Breast epithelium (tissue), 4 donors: ENCODE measurements around the gene CLSTN3. TPM values are rescaled to one million over a fixed set of nuclear protein-coding genes. Genes with fewer than 3 reads are reported as not detected.
A peak's percentile ranks its signal among the peaks of the same experiment; 100 is the strongest.

Experiments
- DNase-seq, 2 donors: peaks; one replicate each; pipeline ENCODE4 v3.0.0-alpha.2; 2019; ENCODE audit warnings: low spot score in 2 of 2
- H3K27ac ChIP-seq, 2 donors: fragments of 200-600 bp; sonication (generic) in 1 of 2; one replicate each; pipeline ENCODE4 v1.5.1; 2016 to 2019; ENCODE audit warnings: mild to moderate bottlenecking in 1 of 2
- H3K27me3 ChIP-seq, 2 donors: fragments of 200-600 bp; sonication (generic) in 1 of 2; one replicate each; pipeline versions ENCODE4 v1.5.1 to v1.6.0; 2017 to 2019; ENCODE audit warnings: control low read depth in 1 of 2, mild to moderate bottlenecking in 1 of 2
- H3K36me3 ChIP-seq: fragments of 200-600 bp; one replicate; pipeline ENCODE4 v1.5.1; 2019
- H3K4me1 ChIP-seq, 2 donors: fragments of 200-600 bp; sonication (generic); one replicate each; pipeline ENCODE4 v1.5.1; 2016 to 2019; ENCODE audit warnings: control low read depth in 1 of 2
- H3K4me3 ChIP-seq, 3 donors: fragments of 200-600 bp; sonication (generic); 1 replicate in 2 of 3; 2 replicates in 1 of 3; pipeline ENCODE4 v1.5.1; 2016 to 2019; ENCODE audit warnings: mild to moderate bottlenecking in 3 of 3, moderate library complexity in 2 of 3
- H3K9me3 ChIP-seq, 2 donors: fragments of 200-600 bp; sonication (generic) in 1 of 2; one replicate each; pipeline ENCODE4 v1.5.1; 2016 to 2019; ENCODE audit warnings: control low read depth in 1 of 2
- POLR2A ChIP-seq: fragments of 450-650 bp; IDR thresholded peaks from one replicate; pipeline ENCODE4 v1.6.1; 2016; ENCODE audit warnings: antibody characterized with exemption, mild to moderate bottlenecking, moderate library complexity
- POLR2AphosphoS5 ChIP-seq, 3 donors: sonication (generic); formaldehyde crosslinking; IDR thresholded peaks; one replicate each; pipeline ENCODE4 v1.6.1; 2017; ENCODE audit warnings: antibody characterized with exemption in 3 of 3
- intact Hi-C: fragments of 100-400 bp; cut with DNase I; formaldehyde crosslinking; loops from one replicate; pipeline ENCODE4 v1.15.1; 2023; ENCODE audit warnings: low total_unique reads
- total RNA-seq, 3 donors: library from RNA; depleted of rRNA; stranded (reverse); fragments of >200 nt; gene quantifications; one replicate each; pipeline ENCODE4 v1.1.0, GENCODE V29; 2016
- TF ChIP-seq, protein P1 (sequence below), 3 donors: fragments of 450-650 bp; IDR thresholded peaks; one replicate each; pipeline ENCODE4 v1.5.1; 2016 to 2017; ENCODE audit warnings: antibody characterized with exemption in 3 of 3, mild to moderate bottlenecking in 3 of 3, moderate library complexity in 3 of 3

The CLSTN3 gene
- total RNA-seq, 3 donors from 2014 or later: 23.9 to 58.7 (median 40.3) TPM

- TF ChIP-seq POLR2AphosphoS5 (IDR thresholded peaks at IDR 0.05) (no peak), POLR2A (no peak)
- TF ChIP-seq, protein P1, sequence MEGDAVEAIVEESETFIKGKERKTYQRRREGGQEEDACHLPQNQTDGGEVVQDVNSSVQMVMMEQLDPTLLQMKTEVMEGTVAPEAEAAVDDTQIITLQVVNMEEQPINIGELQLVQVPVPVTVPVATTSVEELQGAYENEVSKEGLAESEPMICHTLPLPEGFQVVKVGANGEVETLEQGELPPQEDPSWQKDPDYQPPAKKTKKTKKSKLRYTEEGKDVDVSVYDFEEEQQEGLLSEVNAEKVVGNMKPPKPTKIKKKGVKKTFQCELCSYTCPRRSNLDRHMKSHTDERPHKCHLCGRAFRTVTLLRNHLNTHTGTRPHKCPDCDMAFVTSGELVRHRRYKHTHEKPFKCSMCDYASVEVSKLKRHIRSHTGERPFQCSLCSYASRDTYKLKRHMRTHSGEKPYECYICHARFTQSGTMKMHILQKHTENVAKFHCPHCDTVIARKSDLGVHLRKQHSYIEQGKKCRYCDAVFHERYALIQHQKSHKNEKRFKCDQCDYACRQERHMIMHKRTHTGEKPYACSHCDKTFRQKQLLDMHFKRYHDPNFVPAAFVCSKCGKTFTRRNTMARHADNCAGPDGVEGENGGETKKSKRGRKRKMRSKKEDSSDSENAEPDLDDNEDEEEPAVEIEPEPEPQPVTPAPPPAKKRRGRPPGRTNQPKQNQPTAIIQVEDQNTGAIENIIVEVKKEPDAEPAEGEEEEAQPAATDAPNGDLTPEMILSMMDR (IDR thresholded peaks at IDR 0.05): no peak
- intact Hi-C loops: no loop called here
- Histone ChIP-seq H3K27me3 (no peaks in the 10 kb centered on the region), H3K4me3 (no peak overlapping the region), H3K4me1 (no peaks in the 10 kb centered on the region), H3K36me3 (no peaks in the 10 kb centered on the region), H3K9me3 (no peaks in the 10 kb centered on the region), H3K27ac (no peak overlapping the region)
- no peak for DNase-seq
Observed at GRCh38 chr12:7125632-7126227, 4.4 kb upstream of the CLSTN3 start.

- Histone ChIP-seq H3K27ac (peak overlapping the region; percentile 13 to 93), H3K36me3 (no peaks in the 10 kb centered on the region), H3K9me3 (no peaks in the 10 kb centered on the region), H3K27me3 (no peaks in the 10 kb centered on the region), H3K4me1 (no peaks in the 10 kb centered on the region), H3K4me3 (peak overlapping the region in 2 of 3 donors; percentile 25 to 90)
- intact Hi-C loops: no loop called here
- no peak for DNase-seq
- TF ChIP-seq POLR2A: no peak
- no peak for TF ChIP-seq POLR2AphosphoS5 (IDR thresholded peaks at IDR 0.05)
- TF ChIP-seq, protein P1 (IDR thresholded peaks at IDR 0.05): no peak
Observed at GRCh38 chr12:7127916-7128626, 2.1 kb upstream of the CLSTN3 start.

GRCh38 chr12:7128681-7129286 lies 1.4 kb upstream of the CLSTN3 start, which contains the start of gene RBP5:
Gene RBP5, minus strand, starts transcription at chr12:7128889. Its CDS starts 114 bp downstream, at chr12:7128775.
- Histone ChIP-seq H3K4me1 (no peaks in the 10 kb centered on the region), H3K4me3 (peak within 1 kb of the TSS; percentile 48 to 90 (median 76)), H3K36me3 (no peaks in the 10 kb centered on the region), H3K27me3 (no peaks in the 10 kb centered on the region), H3K27ac (peak within 1 kb of the TSS; percentile 85 to 93), H3K9me3 (no peaks in the 10 kb centered on the region)
- no peak for DNase-seq
- no peak for TF ChIP-seq POLR2A
- TF ChIP-seq, protein P1 (IDR thresholded peaks at IDR 0.05): no peak
- intact Hi-C loops: no loop called here

DNA sequence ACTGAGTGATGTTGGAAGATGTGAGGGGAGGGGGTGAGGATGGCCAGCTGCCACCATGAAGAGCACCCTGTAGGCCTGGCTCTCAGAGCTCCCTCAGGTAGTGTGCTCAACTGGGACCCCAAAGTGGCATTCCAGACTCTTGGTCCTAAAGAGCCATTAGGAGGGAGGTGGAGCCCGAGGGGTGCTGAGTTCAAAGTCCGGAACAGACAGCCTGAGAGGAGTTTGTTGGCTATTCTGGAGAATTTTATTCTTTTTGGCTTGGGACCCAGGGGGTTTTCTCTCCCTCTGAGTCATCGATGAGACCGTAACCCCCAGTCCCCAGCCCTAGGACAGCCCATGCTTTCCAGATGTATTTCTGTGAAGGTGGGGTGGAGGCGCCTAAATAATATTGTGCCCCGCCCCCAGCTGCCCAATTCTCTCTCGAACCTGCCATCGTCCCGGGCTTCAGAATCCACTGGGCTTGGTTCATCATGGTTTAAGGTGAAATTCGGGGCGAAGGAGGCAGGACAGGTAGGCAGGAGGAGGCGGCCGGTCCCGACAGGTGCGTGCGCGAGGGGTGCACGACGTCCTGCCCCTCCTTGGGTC lies 792 bp upstream of the CLSTN3 start:
- no peaks in the 10 kb centered on the region for H3K9me3 ChIP-seq

More for the DNA sequence above, 792 bp upstream of the CLSTN3 start:
- H3K36me3 ChIP-seq: no peaks in the 10 kb centered on the region
- TF ChIP-seq, protein P1 (IDR thresholded peaks at IDR 0.05): no peak
- no peak for TF ChIP-seq POLR2A
- TF ChIP-seq POLR2AphosphoS5 (IDR thresholded peaks at IDR 0.05): no peak
- H3K27me3 ChIP-seq: no peaks in the 10 kb centered on the region
- H3K4me3 ChIP-seq: peak overlapping the region; percentile 48 to 90 (median 76)
- intact Hi-C loops: no loop called here
- no peaks in the 10 kb centered on the region for H3K4me1 ChIP-seq
- no peak for DNase-seq
- peak overlapping the region; percentile 85 to 93 for H3K27ac ChIP-seq
